HG02798 (cell line): ENCODE results near the gene PGAP3.

ENCODE experiments used
- ATAC-seq: cut with Tn5 transposase; IDR thresholded peaks from one replicate; pipeline ENCODE4 v1.9.1; 2021; ENCODE audit warnings: mild to moderate bottlenecking; ENCODE audit not compliant: unreplicated experiment, poor library complexity

PGAP3 gene

DNA sequence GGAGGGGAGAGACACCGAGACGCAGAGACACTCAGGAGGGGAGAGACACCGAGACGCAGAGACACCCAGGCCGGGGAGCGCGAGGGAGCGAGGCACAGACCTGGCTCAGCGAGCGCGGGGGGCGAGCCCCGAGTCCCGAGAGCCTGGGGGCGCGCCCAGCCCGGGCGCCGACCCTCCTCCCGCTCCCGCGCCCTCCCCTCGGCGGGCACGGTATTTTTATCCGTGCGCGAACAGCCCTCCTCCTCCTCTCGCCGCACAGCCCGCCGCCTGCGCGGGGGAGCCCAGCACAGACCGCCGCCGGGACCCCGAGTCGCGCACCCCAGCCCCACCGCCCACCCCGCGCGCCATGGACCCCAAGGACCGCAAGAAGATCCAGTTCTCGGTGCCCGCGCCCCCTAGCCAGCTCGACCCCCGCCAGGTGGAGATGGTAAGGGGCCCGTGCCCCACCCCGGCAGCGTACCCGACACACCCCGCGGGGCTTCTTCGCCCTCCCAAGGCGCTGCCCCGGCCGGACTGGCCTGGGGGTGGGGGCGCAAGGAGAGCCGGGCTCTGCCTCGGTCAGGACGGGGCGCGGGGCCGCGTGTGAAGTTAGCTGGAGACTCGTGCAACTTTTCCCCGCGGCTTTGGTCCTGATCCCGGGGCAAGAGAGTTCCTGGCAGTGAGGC, 60.7 kb downstream of the PGAP3 start:
- ATAC-seq = no peak

DNA sequence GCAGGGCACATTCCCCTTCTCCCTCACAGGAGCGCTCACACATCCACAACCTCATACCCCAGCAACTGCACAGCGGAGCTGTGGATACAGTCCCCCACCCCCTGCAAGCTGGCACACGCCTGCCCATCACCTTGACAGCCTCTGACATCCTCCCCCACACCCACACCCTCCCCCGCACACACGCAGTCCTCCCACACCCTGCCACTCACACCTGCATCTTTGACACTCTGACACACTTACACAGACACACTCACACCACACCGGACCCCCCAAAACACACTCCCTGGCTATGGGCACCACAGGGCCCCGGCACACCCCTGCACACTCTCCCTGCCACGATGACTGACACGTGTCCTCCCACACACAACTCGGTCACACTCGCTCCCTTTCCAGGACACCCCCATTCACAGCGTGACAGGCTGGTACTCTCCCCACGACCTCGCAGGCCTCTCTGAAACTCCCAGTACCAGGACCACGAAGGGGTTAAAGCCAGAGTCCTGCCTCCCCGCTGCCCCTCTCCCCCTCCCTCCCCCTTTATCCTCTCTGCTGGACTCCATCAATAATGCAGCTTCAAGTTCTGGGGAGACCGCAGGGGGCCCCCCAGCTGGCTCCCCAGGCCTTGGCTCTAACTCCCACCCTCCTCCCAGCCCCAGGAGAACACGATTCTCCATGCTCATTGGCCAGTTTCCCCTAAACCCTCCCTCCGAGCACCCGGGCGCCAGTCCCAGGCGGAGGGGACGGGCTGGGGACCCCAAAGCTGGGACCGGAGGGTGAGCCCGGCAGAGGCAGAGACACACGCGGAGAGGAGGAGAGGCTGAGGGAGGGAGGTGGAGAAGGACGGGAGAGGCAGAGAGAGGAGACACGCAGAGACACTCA, 61.4 kb downstream of the PGAP3 start, which contains the start of gene PPP1R1B:
Gene PPP1R1B, plus strand, starts transcription at position 782 of the 876 bp plus-strand sequence. CDS start 441 bp downstream, outside the sequence.
- no peak for ATAC-seq

DNA sequence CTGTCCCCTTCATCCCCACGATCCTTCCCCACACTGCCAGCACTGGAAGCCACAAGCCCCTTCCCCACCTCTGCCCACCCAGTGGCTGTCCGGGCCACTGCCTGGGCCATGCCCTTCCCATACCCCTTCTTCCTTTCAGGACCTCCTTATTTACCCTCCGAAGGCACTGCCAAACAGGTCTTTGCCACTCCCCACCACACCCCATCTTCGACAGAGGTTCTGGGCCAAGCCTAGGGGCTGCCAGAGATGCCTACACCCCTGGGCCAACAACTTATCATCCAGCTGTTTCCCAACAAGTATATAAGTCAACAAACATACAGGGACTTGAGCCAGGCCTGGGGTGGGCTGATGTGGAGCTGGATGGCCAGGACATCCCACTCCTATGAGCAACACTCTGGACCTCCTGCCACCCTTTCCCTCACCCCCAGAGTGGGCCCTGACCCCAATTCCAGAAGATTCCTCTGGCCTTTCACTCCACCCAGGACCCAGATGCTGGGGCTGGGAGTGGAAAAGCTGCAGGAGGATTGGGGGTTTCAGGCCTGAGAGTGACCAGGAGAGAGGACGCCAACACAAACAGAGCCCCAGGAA, 62.6 kb downstream of the PGAP3 start:
- no peak for ATAC-seq

DNA sequence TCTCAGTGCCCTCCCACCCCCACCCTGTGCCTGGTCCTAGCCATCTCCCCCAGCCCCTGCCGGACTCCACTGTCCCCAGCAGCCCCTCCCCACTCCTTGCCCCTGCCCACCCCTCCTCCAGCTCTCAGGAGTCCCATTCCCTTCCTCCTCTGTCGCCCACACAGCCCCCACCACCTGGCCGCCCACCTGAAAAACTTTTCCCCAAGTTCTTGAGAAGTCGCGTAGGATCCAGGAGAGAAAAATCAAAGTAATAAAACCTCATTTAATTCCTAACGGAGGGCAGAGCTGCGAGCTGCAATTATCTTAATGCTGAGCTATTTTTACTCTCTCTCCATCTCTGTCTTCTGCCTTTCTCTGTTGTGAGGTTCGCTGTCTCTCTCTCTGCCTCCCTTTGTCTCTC, 63.5 kb downstream of the PGAP3 start:
- ATAC-seq = no peak

DNA sequence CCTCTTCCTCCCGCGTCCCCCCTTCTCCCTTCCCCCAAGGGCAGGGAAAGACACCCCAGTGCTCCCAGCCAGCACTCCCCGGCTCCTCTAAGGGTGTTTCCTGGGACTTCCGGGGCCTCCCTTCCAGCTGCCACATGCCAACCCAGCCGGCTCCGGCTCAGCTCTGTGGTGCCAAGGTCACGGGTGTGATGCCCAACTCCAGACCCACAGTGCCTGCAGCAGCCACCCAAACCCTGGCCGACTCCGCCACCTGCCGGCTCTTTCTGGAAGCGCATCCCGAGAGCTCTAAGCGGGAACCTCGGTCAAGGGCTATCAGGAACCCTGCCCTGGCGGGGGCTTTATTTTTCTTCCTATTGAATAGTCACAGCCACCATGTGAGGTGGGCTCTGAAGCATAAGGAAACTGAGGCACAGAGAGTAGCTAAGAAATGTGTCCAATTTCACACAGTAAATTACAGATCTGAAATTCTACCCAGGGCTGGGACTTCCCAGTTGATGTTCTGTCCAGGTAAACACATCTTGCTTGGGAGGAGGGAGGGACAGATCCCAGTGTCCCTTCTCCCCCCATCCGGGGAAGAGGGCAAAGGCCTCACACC, 64.4 kb downstream of the PGAP3 start:
- ATAC-seq = no peak

DNA sequence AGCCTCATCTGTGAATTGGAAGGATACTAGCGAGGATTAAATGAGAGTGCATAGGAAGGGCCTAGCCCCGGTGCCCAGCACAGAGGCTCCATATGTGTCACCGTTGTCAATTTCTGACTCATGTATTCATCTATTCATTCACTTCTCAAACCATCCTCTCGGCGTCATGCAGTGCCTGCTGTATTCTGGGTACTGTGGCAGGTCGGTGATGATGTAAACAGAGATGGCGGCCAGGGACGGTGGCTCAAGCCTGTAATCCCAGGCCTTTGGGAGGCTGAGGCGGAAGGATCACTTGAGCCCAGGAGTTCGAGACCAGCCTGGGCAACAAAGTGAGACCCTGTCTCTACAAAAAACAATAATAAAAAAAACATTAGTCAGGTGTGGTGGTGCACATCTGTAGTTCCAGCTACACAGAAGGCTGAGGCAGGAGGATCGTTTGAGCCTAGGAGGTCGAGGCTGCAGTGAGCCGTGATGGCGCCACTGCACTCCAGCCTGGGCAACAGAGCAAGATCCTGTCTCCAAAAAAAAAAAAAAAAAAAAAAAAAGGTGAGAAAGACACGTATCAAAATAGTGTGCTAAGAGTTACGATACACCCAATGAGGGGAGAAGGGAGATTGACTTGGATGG, 65.4 kb downstream of the PGAP3 start:
- peak; percentile 19 for ATAC-seq

DNA sequence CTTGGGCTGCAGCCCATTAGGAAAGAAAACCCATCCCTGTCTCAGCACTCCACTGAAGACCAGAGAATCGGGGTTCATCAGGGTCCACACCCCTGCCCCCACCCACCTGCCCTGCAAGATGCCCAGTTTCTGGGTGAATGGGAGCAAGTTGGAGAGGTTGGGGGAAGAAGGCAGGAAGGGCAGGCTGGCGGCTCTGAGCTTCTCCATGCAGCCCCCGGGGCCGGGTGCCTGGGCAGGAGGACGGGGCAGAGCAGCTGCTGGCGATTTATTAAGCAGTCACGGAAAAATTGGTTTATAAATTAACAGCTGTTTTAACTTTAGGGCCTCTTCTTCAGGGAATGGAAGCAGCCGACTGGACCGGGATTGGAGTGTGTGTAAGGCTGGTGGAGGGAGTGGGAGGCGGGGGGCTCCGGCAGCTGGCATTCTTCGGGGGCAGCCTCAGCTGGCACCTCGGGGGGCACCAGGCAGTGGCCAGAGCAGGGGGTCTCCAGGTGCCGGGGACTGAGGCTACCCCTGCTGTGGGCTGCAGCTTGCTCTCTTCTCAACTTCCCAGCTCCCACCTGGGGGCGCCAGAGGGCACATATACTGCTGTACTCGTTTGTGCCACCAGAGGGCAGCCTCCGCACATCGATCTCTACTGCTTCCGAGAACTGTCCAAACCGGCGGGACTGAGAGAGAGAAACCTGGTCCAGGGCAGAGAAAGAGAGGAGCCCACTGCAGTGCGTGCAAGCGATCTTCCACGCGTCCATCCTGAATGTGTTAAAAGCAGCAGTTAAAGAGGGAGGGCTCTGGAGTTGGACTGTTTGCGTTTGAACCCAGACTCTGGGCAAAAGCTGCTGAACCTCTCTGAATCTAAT, 66.1 kb downstream of the PGAP3 start:
- ATAC-seq = peak; percentile 69
